ENCODE measurements around the gene ATF6B.

DNA sequence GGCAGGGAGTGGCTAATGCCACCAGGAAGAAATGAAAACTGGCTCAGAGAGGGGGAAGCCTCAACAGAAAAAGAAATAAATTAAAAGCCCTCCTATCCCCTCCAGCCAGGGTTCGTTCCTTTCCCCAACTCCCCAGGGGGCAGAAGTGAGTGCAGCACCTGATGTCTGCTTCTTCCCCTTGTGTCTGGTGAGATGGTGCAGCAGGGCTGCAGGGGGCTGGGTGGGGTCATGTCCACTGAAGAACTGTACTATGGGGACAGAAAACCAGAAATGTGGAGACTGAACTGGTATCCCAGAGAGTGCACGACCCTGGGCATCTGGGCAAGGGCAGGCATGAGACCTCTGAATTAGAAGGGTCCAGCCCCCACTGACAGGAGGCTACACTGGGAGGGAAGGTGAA, 40.3 kb upstream of the ATF6B start:
- TF ChIP-seq POU5F1 (IDR thresholded peaks at IDR 0.05; ENCODE audit: low read depth, low read length) (no peak), SAP30 (IDR thresholded peaks at IDR 0.05; ENCODE audit: insufficient read depth, insufficient replicate concordance, low read length) (no peak)
- TF ChIP-seq, protein P1, sequence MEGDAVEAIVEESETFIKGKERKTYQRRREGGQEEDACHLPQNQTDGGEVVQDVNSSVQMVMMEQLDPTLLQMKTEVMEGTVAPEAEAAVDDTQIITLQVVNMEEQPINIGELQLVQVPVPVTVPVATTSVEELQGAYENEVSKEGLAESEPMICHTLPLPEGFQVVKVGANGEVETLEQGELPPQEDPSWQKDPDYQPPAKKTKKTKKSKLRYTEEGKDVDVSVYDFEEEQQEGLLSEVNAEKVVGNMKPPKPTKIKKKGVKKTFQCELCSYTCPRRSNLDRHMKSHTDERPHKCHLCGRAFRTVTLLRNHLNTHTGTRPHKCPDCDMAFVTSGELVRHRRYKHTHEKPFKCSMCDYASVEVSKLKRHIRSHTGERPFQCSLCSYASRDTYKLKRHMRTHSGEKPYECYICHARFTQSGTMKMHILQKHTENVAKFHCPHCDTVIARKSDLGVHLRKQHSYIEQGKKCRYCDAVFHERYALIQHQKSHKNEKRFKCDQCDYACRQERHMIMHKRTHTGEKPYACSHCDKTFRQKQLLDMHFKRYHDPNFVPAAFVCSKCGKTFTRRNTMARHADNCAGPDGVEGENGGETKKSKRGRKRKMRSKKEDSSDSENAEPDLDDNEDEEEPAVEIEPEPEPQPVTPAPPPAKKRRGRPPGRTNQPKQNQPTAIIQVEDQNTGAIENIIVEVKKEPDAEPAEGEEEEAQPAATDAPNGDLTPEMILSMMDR (IDR thresholded peaks at IDR 0.05; ENCODE audit: control extremely low read depth in 1 of 3, insufficient read depth in 1 of 3, low read depth in 1 of 3, low read length in 3 of 3): no peak

All from H1 (cell line).